AG10803 (cell line): ENCODE measurements around the gene ATP2B1.

Source experiments
- DNase-seq: peaks from one replicate; pipeline ENCODE4 v3.0.0; 2010; ENCODE audit warnings: low read depth
- H3K4me3 ChIP-seq: 2 replicates; pipeline ENCODE4 v1.5.1; 2011; ENCODE audit warnings: mild to moderate bottlenecking, low read length, control low read depth
- TF ChIP-seq, protein P1 (sequence below): conservative IDR thresholded peaks from 2 replicates; pipeline ENCODE4 v1.5.1; 2011; ENCODE audit warnings: mild to moderate bottlenecking, low read length, control low read depth, inconsistent platforms

ATP2B1 gene

DNA sequence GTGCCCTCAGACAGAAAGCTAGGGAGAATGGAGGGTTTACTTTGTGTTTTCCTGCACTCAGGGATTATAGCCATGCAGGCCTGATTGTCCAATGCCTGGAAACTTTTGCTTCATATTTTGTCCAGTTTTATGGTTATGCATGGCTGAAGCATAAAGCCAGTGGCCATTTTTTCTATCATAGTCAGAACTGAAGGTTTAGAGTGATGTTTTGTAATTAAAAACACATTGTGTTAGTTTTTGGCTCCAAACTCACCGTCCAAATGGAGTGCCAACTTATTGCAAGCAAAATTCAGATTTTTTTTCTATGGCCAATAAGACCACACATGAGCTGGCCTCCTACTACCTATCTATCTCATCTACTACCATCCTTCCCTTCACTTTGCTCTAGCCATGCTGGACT lies 40.2 kb upstream of the ATP2B1 start:
- TF ChIP-seq, protein P1, sequence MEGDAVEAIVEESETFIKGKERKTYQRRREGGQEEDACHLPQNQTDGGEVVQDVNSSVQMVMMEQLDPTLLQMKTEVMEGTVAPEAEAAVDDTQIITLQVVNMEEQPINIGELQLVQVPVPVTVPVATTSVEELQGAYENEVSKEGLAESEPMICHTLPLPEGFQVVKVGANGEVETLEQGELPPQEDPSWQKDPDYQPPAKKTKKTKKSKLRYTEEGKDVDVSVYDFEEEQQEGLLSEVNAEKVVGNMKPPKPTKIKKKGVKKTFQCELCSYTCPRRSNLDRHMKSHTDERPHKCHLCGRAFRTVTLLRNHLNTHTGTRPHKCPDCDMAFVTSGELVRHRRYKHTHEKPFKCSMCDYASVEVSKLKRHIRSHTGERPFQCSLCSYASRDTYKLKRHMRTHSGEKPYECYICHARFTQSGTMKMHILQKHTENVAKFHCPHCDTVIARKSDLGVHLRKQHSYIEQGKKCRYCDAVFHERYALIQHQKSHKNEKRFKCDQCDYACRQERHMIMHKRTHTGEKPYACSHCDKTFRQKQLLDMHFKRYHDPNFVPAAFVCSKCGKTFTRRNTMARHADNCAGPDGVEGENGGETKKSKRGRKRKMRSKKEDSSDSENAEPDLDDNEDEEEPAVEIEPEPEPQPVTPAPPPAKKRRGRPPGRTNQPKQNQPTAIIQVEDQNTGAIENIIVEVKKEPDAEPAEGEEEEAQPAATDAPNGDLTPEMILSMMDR = no peak
- H3K4me3 ChIP-seq = no peak overlapping the region
- peak; percentile 31 for DNase-seq

DNA sequence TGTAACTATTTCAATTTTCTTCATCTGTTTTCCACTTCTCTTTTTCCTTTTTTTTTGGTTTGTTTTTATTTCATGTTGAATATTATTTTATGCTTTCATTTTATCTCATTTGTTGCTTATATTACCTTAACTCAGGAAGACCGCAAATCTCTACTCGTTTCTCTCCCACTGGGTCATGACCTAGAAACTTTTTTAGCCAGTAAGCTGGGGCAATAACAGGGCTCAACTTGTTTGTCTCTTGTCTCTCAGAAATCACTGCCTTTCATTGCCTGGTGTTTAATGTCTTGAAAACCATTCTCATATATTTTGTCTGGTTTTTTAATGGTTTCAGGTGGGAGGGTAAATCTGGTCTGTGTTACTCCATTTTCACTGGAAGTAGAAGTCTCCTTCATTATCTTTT lies 36.6 kb upstream of the ATP2B1 start:
- TF ChIP-seq, protein P1 = no peak
- H3K4me3 ChIP-seq = no peak overlapping the region
- DNase-seq = no peak

DNA sequence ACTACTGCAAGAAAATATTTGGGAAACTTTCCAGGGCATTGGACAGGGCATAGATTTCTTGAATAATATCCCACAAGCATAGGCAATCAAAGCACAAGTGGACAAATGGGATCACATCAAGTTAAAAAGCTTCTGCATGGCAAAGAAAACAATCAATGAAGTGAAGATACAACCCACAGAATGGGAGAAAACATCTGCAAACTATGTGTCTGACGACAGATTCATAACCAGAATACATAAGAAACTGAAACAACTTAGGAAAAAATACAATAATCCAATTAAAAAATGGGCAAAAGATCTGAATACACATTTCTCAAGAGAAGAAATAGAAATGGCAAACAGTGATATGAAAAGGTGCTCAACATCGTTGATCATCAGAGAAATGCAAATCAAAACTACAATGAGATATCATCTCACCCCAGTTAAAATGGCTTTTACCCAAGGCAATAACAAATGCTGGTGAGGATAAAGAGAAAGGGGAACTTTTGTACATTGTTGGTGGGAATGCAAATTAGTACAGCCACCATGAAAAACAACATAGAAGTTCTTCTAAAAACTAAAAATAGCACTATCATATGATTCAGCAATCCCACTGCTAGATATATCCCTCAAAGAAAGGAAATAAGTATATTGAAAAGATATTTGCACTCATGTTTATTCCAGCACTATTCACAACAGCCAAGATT lies 33.8 kb upstream of the ATP2B1 start:
- no peak for DNase-seq
- TF ChIP-seq, protein P1 = no peak
- H3K4me3 ChIP-seq = no peak overlapping the region

DNA sequence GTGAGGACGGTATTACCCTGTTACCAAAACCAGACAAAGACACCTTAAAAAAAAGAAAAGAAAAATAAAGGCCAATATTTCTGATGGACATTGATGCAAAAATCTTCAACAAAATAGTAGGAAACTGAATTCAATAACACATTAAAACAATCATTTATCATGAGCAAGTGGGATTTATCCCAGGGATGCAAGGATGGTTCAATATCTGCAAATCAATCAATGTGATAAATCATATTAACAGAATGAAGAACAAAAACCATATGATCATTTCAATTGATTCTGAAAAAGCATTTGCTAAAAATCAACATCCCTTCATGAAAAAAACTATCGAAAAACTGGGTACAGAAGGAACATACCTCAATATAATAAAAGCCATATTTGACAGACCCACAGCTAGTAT lies 32.3 kb upstream of the ATP2B1 start:
- DNase-seq = no peak
- TF ChIP-seq, protein P1 = no peak
- no peak overlapping the region for H3K4me3 ChIP-seq

DNA sequence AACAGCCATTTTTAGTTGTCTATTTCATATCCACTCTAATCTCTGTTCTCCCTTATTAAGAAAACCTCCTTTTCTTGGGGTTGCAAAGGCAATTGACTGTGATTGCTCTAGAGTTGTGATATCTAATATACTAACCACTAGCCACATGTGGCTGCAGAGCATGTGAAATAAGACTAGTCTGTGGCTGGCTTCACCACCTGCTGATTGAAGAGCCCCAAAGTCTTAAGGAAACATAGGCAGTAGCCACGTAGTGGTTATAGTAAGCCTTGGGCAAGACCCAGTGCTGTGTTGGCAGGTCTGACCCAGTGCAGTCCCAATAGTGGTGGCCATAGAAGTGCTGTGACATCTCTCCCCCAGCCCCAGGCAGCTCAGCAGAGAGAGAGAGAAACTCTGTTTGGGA lies 28.4 kb upstream of the ATP2B1 start:
- TF ChIP-seq, protein P1 = no peak
- H3K4me3 ChIP-seq = no peak overlapping the region
- DNase-seq = no peak

DNA sequence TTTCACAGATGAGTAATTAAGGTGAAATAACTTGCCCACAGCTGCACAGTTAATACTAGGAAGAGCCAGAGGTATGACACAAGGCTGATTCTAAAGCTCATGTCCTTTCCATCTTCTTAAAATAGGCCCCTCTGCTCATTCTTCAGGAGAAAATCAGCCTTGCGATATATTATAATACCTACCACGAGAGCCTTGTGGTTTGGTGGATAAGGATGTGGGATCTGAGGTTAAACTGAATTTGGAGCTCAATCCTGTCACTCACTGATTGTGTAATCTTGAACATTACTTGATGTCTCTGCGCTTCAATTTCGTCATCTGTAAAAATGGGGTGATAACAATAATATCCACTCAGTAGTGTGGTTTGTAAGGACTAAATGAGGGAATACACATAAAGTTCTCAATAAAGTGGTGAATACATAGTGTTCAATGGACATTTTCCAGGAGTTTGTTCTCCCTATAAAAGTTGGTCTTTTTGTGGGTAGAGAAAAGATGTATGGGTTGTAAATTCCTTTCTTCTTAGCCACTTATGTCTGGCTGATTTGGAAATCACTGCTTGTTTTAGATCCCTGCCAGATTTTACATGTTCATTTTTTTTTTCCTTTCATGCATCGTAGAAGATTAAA lies 25.1 kb upstream of the ATP2B1 start:
- DNase-seq = peak; percentile 94
- TF ChIP-seq, protein P1 = no peak
- H3K4me3 ChIP-seq = no peak overlapping the region

DNA sequence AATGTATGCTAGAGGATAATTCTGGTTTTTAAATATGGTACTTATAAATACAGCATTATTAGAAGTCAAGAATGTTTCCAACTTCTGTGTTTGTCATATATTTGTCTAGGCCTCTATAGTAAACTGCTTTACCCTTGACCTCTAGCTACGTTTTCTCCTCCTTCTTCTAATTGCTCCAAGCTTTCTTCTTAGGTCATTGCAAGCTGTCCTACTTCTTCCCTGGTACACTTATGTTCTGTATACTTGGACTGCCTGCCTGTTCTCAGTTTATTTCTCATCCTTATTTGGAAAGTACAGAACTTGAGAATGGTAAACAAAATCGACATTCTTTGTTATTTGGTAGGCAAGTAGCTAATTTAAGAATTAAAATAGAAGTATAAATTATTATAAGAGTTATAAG lies 23.9 kb upstream of the ATP2B1 start:
- TF ChIP-seq, protein P1 = no peak
- no peak for DNase-seq
- H3K4me3 ChIP-seq = no peak overlapping the region
